ENCODE data around the gene TANGO6. TPM values are rescaled to one million over a fixed set of nuclear protein-coding genes. Genes with fewer than 3 reads are reported as not detected.

The TANGO6 gene
- total RNA-seq, 2 experiments from 2014 or later: 22.7 to 22.8 TPM

GRCh38 chr16:68917541-68917940 lies 74.2 kb downstream of the TANGO6 start:
- Histone ChIP-seq H2AFZ (ENCODE audit: low read length) (no peak overlapping the region), H3K9me3 (ENCODE audit: low read length) (no peaks in the 10 kb centered on the region), H3K4me2 (ENCODE audit: low read length) (no peak overlapping the region), H3K27ac (ENCODE audit: low read depth, low read length, poor library complexity, severe bottlenecking) (no peak overlapping the region), H3K36me3 (ENCODE audit: insufficient read depth, low read length) (peaks cover 15% of the 10 kb centered on the region), H4K20me1 (ENCODE audit: insufficient read depth, low read length) (no peaks in the 10 kb centered on the region), H3K4me1 (ENCODE audit: insufficient read depth, low read length, poor library complexity, severe bottlenecking) (no peaks in the 10 kb centered on the region), H3K4me3 (ENCODE audit: low read depth, low read length, poor library complexity, severe bottlenecking) (no peak overlapping the region), H3K9me2 (ENCODE audit: insufficient read depth, low read length) (no peaks in the 10 kb centered on the region), H3K79me2 (ENCODE audit: insufficient read depth, low read depth, low read length) (no peaks in the 10 kb centered on the region)
- intact Hi-C loops (cut with micrococcal nuclease; ENCODE audit: unreplicated experiment): no loop called here
- no TSS peak for BruUV-seq (replicated peaks)
- DNase-seq (ENCODE audit: low spot score): no peak
- TF ChIP-seq EZH2phosphoT487 (IDR thresholded peaks at IDR 0.05; ENCODE audit: borderline replicate concordance, low read depth, low read length) (no peak), CTCF (conservative IDR thresholded peaks at IDR 0.05; ENCODE audit: low read length) (no peak)
- CTCF ChIA-PET (ENCODE audit: unreplicated experiment): no interaction called here
- POLR2A ChIA-PET: interaction anchor here (0.7 kb wide), 1 partner anchor 82 kb away, joined by 3 read pairs; no protein-coding TSS in a partner anchor

GRCh38 chr16:68920349-68920748 lies 77.0 kb downstream of the TANGO6 start:
- ChIA-PET CTCF (ENCODE audit: unreplicated experiment) (no interaction called here), POLR2A (interaction anchor here (0.7 kb wide), 1 partner anchor 17 kb away, joined by 3 read pairs; no protein-coding TSS in a partner anchor)
- BruUV-seq (replicated peaks): no TSS peak

More at GRCh38 chr16:68920349-68920748, 77.0 kb downstream of the TANGO6 start:
- H4K20me1 ChIP-seq (ENCODE audit: insufficient read depth, low read length): no peaks in the 10 kb centered on the region
- no peak for DNase-seq (ENCODE audit: low spot score)
- intact Hi-C loops (cut with micrococcal nuclease; ENCODE audit: unreplicated experiment): no loop called here
- H3K27ac ChIP-seq (ENCODE audit: low read depth, low read length, poor library complexity, severe bottlenecking): no peak overlapping the region
- no peaks in the 10 kb centered on the region for H3K4me1 ChIP-seq (ENCODE audit: insufficient read depth, low read length, poor library complexity, severe bottlenecking)
- H3K9me2 ChIP-seq (ENCODE audit: insufficient read depth, low read length): no peaks in the 10 kb centered on the region
- no peak overlapping the region for H3K4me3 ChIP-seq (ENCODE audit: low read depth, low read length, poor library complexity, severe bottlenecking)
- H2AFZ ChIP-seq (ENCODE audit: low read length): no peak overlapping the region
- peaks cover 15% of the 10 kb centered on the region for H3K36me3 ChIP-seq (ENCODE audit: insufficient read depth, low read length)
- TF ChIP-seq CTCF (conservative IDR thresholded peaks at IDR 0.05; ENCODE audit: low read length): no peak
- no peak for TF ChIP-seq EZH2phosphoT487 (IDR thresholded peaks at IDR 0.05; ENCODE audit: borderline replicate concordance, low read depth, low read length)
- H3K79me2 ChIP-seq (ENCODE audit: insufficient read depth, low read depth, low read length): no peaks in the 10 kb centered on the region
- no peak overlapping the region for H3K4me2 ChIP-seq (ENCODE audit: low read length)
- H3K9me3 ChIP-seq (ENCODE audit: low read length): no peaks in the 10 kb centered on the region
